Measurements from ENCODE around the gene CCDC110.

Gene CCDC110

GRCh38 chr4:185470501-185471195 lies 885 bp downstream of the CCDC110 start:
- peak; percentile 6 for DNase-seq

GRCh38 chr4:185469580-185470154 lies 1.9 kb downstream of the CCDC110 start:
- DNase-seq: no peak

GRCh38 chr4:185468999-185469398 lies 2.5 kb downstream of the CCDC110 start:
- DNase-seq: no peak

- DNase-seq: no peak
Observed at GRCh38 chr4:185467991-185468390, 3.5 kb downstream of the CCDC110 start.

- peak; percentile 3 for DNase-seq
Observed at GRCh38 chr4:185467101-185467500, 4.4 kb downstream of the CCDC110 start.

- DNase-seq: no peak
Observed at GRCh38 chr4:185465707-185466106, 5.8 kb downstream of the CCDC110 start.

GRCh38 chr4:185464887-185465286 lies 6.6 kb downstream of the CCDC110 start:
- no peak for DNase-seq

GRCh38 chr4:185464183-185464582 lies 7.3 kb downstream of the CCDC110 start:
- no peak for DNase-seq

- no peak for DNase-seq
Observed at GRCh38 chr4:185463541-185463940, 8.0 kb downstream of the CCDC110 start.

- no peak for DNase-seq
Observed at GRCh38 chr4:185461565-185461964, 10.0 kb downstream of the CCDC110 start.

GRCh38 chr4:185457136-185457535 lies 14.4 kb downstream of the CCDC110 start:
- DNase-seq: no peak

- no peak for DNase-seq
Observed at GRCh38 chr4:185456131-185456530, 15.4 kb downstream of the CCDC110 start.

GRCh38 chr4:185445209-185445608 lies 26.3 kb downstream of the CCDC110 start:
- DNase-seq: no peak

- DNase-seq: no peak
Observed at GRCh38 chr4:185441479-185441878, 30.1 kb downstream of the CCDC110 start.

- DNase-seq: no peak
Observed at GRCh38 chr4:185437809-185438208, 33.7 kb downstream of the CCDC110 start.

GRCh38 chr4:185435466-185435865 lies 36.1 kb downstream of the CCDC110 start:
- DNase-seq: no peak

GRCh38 chr4:185429660-185430059 lies 41.9 kb downstream of the CCDC110 start:
- no peak for DNase-seq

- DNase-seq: no peak
Observed at GRCh38 chr4:185426960-185427688, 44.4 kb downstream of the CCDC110 start.

GRCh38 chr4:185425647-185426352 lies 45.7 kb downstream of the CCDC110 start, which contains the start of gene UFSP2:
UFSP2 (minus strand) TSS chr4:185425964; CDS start chr4:185425868, 96 bp downstream.
- DNase-seq: peak; percentile 75

GRCh38 chr4:185424905-185425646 lies 46.5 kb downstream of the CCDC110 start:
- no peak for DNase-seq

GRCh38 chr4:185421366-185422124 lies 50.0 kb downstream of the CCDC110 start:
- DNase-seq: no peak

GRCh38 chr4:185416955-185417354 lies 54.6 kb downstream of the CCDC110 start:
- DNase-seq: no peak

Data from amniotic stem cell (primary cell).